GM06990 (cell line): Measurements from ENCODE around the gene ATOH8.

Experiments
- DNase-seq: peaks from one replicate; pipeline ENCODE4 v3.0.0-alpha.2; 2011; ENCODE audit not compliant: insufficient read length; ENCODE audit errors: extremely low read depth
- H3K27me3 ChIP-seq: replicated peaks from 2 replicates; pipeline ENCODE4 v1.6.0; 2011; ENCODE audit warnings: low read length; ENCODE audit not compliant: control insufficient read depth, insufficient read depth
- H3K36me3 ChIP-seq: 2 replicates; pipeline ENCODE4 v1.5.1; 2011; ENCODE audit warnings: low read length; ENCODE audit not compliant: control insufficient read depth, insufficient read depth
- H3K4me3 ChIP-seq: replicated peaks from 2 replicates; pipeline ENCODE4 v1.5.1; 2011; ENCODE audit warnings: low read depth, mild to moderate bottlenecking, control low read depth, low read length
- CTCF ChIP-seq: IDR thresholded peaks from 2 replicates; pipeline ENCODE4 v1.5.1; 2011; ENCODE audit warnings: low read length, control low read depth, mild to moderate bottlenecking, inconsistent platforms; ENCODE audit not compliant: insufficient read depth, poor library complexity, severe bottlenecking

ATOH8 gene

DNA sequence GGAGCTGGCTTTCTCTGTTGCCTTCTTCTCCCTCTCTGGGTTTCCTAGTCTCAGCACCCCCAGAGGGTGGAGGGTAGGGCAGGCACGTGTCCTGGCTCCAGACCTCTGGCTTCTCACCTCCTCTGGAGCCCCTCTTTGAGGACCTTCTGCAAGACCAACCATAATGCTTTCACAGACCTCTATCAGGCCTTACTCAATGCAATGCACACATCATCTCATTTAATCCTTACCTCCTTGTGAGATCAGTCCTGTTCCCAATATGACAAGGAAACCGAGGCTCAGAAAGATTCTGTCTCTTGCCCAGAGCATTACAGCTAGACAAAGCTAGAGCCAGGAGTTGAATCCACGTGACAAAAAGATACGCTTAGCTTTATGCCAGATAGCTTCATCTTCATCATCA lies 8.2 kb downstream of the ATOH8 start:
- Histone ChIP-seq H3K4me3 (no peak overlapping the region), H3K36me3 (no peaks in the 10 kb centered on the region), H3K27me3 (peaks cover 7% of the 10 kb centered on the region)
- no peak for TF ChIP-seq CTCF
- DNase-seq = no peak

- no peaks in the 10 kb centered on the region for H3K36me3 ChIP-seq
- no peak for TF ChIP-seq CTCF
- no peak for DNase-seq
- H3K27me3 ChIP-seq = peaks cover 8% of the 10 kb centered on the region
- H3K4me3 ChIP-seq = no peak overlapping the region
Measured at GRCh38 chr2:85763132-85763531, 9.3 kb downstream of the ATOH8 start.

DNA sequence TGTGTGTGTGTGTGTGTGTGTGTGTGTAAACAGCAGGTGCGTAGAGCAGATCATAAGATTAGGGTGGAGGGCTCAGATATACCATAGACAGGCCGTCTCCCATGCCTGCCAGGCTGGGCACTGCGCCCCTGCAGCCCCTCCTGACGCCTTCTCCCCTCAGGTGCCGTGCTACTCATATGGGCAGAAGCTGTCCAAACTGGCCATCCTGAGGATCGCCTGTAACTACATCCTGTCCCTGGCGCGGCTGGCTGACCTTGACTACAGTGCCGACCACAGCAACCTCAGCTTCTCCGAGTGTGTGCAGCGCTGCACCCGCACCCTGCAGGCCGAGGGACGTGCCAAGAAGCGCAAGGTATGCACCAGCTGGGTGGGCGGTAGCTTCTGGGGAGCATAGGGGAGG lies 10.0 kb downstream of the ATOH8 start:
- H3K4me3 ChIP-seq = no peak overlapping the region
- H3K27me3 ChIP-seq = peaks cover 8% of the 10 kb centered on the region
- no peaks in the 10 kb centered on the region for H3K36me3 ChIP-seq
- no peak for DNase-seq
- TF ChIP-seq CTCF = no peak

- no peak for TF ChIP-seq CTCF
- no peak for DNase-seq
- Histone ChIP-seq H3K4me3 (no peak overlapping the region), H3K36me3 (no peaks in the 10 kb centered on the region), H3K27me3 (peaks cover 11% of the 10 kb centered on the region)
Measured at GRCh38 chr2:85765081-85765731, 11.4 kb downstream of the ATOH8 start.

DNA sequence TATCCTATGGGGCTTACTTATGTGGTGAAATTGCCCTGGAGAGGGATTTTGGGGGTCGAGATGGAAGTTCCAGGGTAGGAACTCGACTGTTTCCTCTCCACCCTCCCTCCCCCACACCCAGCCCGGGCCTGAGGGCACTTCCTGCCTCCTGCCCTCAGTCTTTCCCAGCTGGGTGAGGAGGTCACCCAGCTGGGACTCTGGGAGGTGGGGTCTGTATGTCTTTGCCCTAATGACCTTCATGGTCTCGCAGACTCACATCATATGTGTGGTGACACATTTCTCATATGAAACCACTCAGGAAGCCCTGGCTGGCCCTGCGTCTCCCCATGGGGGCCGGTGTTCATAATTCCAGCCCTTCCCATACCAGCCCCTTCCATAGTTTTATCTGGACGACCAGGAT lies 12.4 kb downstream of the ATOH8 start:
- no peak for TF ChIP-seq CTCF
- Histone ChIP-seq H3K27me3 (peaks cover 11% of the 10 kb centered on the region), H3K36me3 (no peaks in the 10 kb centered on the region), H3K4me3 (no peak overlapping the region)
- no peak for DNase-seq
